ENCODE measurements around the gene RPS16. TPM values are rescaled to one million over a fixed set of nuclear protein-coding genes. Genes with fewer than 3 reads are reported as not detected.

Gene RPS16
- total and polyA plus RNA-seq, 7 donors, result 1,186 to 3,255 (median 1,958) TPM

DNA sequence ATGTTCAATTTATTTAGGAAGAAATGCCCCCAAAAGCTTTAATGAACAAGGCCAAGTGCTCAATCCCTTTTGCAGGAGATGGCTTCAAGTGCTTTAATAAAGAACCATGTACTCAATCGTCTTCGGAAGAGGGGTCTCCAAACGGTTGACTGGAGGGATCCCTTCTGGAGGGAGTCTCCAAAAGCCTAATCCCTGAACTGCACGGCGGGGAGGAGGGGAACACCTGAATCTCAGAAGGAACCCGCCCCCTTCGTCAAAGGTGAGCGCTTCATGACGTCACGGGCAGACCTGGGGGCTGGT is 45.3 kb downstream of the RPS16 start:
- Histone ChIP-seq H3K27ac (peak overlapping the region; percentile 89), H3K9me3 (no peaks in the 10 kb centered on the region), H3K27me3 (ENCODE audit: insufficient read depth in 3 of 3, low read length in 2 of 3) (no peaks in the 10 kb centered on the region), H3K4me3 (peak overlapping the region; percentile 77), H3K36me3 (ENCODE audit: insufficient read depth in 1 of 2, low read depth in 1 of 2) (peaks cover 0 to 70% of the 10 kb centered on the region in 2 donors), H3K4me1 (peaks cover 18% of the 10 kb centered on the region)
- DNase-seq, result no peak
- ATAC-seq, result no peak
- intact Hi-C loops (cut with DNase I), result loop anchor here (2.0 to 5.0 kb wide), 2 partner anchors 44 to 48 kb away; partner anchors contain the start of genes RPS16 (in 1 of the 2) and SAMD4B (in 1 of the 2)
- 0 to 1% (median 0%) methylated on average over 8 to 10 of the region's 10 CpGs for WGBS, 3 donors
- TF ChIP-seq, protein P1, sequence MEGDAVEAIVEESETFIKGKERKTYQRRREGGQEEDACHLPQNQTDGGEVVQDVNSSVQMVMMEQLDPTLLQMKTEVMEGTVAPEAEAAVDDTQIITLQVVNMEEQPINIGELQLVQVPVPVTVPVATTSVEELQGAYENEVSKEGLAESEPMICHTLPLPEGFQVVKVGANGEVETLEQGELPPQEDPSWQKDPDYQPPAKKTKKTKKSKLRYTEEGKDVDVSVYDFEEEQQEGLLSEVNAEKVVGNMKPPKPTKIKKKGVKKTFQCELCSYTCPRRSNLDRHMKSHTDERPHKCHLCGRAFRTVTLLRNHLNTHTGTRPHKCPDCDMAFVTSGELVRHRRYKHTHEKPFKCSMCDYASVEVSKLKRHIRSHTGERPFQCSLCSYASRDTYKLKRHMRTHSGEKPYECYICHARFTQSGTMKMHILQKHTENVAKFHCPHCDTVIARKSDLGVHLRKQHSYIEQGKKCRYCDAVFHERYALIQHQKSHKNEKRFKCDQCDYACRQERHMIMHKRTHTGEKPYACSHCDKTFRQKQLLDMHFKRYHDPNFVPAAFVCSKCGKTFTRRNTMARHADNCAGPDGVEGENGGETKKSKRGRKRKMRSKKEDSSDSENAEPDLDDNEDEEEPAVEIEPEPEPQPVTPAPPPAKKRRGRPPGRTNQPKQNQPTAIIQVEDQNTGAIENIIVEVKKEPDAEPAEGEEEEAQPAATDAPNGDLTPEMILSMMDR (IDR thresholded peaks at IDR 0.05), result no peak

DNA sequence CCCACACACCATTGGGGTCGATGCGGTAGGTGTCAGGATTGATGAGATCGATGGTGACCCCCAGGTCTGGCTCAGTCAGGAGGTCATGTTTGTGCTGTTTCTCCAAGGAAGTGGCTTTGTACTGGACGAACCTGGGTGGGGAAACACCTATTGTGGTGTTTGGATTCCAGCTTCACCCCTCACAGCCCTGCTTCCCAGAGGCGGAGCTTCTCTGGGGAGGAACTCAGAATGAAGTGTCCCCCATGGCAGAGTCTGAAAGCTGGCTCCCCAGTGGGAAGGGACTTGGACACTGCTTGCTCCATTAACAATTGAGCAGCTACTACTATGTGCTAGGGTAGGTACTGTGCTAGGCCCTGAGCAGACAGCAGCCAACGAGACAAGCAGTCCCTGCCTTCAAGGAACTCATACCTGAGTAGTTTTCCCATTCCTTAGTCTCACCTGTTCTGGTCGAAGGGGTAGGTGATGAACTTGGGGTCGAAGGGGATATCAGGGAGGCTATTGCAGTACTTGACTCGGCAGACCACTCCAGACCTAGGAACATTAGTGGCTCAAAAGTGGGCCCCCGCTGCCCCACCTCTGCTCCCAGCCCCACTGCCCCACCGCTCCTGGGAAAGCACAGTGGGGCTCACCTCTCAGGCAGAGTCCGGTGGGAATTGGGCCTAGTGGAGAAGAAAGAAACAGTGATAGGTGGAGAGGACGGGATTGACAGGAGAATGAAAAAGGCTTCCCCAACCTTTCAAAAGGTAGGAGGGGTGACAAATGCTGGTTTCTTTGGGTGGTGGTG is 45.9 kb downstream of the RPS16 start:
- DNase-seq (peak in 1 of 2 donors; percentile 51), ATAC-seq (no peak)
- intact Hi-C loops (cut with DNase I), result loop anchor here (2.0 to 5.0 kb wide), 2 partner anchors 45 to 48 kb away; partner anchors contain the start of genes RPS16 (in 1 of the 2) and SAMD4B (in 1 of the 2)
- no peaks in the 10 kb centered on the region for H3K27me3 ChIP-seq (ENCODE audit: insufficient read depth in 3 of 3, low read length in 2 of 3)
- peak overlapping the region; percentile 77 for H3K4me3 ChIP-seq
- peak overlapping the region; percentile 89 for H3K27ac ChIP-seq
- no peaks in the 10 kb centered on the region for H3K9me3 ChIP-seq
- H3K36me3 ChIP-seq (ENCODE audit: insufficient read depth in 1 of 2, low read depth in 1 of 2), result peaks cover 0 to 70% of the 10 kb centered on the region in 2 donors
- WGBS, 3 donors, result 67 to 75% (median 67%) methylated on average over 13 of the region's 13 CpGs
- H3K4me1 ChIP-seq, result peaks cover 18% of the 10 kb centered on the region
- TF ChIP-seq, protein P1 (IDR thresholded peaks at IDR 0.05), result no peak

- Histone ChIP-seq H3K27me3 (ENCODE audit: insufficient read depth in 3 of 3, low read length in 2 of 3) (no peaks in the 10 kb centered on the region), H3K4me3 (no peak overlapping the region), H3K36me3 (ENCODE audit: insufficient read depth in 1 of 2, low read depth in 1 of 2) (peaks cover 0 to 70% of the 10 kb centered on the region in 2 donors), H3K27ac (no peak overlapping the region), H3K4me1 (peaks cover 18% of the 10 kb centered on the region), H3K9me3 (no peaks in the 10 kb centered on the region)
- 77 to 91% (median 77%) methylated on average over 5 of the region's 5 CpGs for WGBS, 3 donors
- ATAC-seq (no peak), DNase-seq (peak in 1 of 2 donors; percentile 8)
- intact Hi-C loops (cut with DNase I), result no loop called here
- TF ChIP-seq, protein P1 (IDR thresholded peaks at IDR 0.05), result no peak
Observed at GRCh38 chr19:39388657-39389056, 47.1 kb downstream of the RPS16 start.

- TF ChIP-seq, protein P1 (IDR thresholded peaks at IDR 0.05), result no peak
- 82 to 86% (median 85%) methylated on average over 7 of the region's 7 CpGs for WGBS, 3 donors
- Histone ChIP-seq H3K27me3 (ENCODE audit: insufficient read depth in 3 of 3, low read length in 2 of 3) (no peaks in the 10 kb centered on the region), H3K36me3 (ENCODE audit: insufficient read depth in 1 of 2, low read depth in 1 of 2) (peaks cover 3 to 85% of the 10 kb centered on the region in 2 donors), H3K4me1 (peaks cover 7% of the 10 kb centered on the region), H3K27ac (no peak overlapping the region), H3K9me3 (no peaks in the 10 kb centered on the region), H3K4me3 (no peak overlapping the region)
- DNase-seq, result no peak
- ATAC-seq, result no peak
- intact Hi-C loops (cut with DNase I), result no loop called here
Observed at GRCh38 chr19:39386557-39386956, 49.2 kb downstream of the RPS16 start.
